ENCODE results near the gene RBCK1.

Gene RBCK1

GRCh38 chr20:362271-363254, 45.5 kb upstream of the RBCK1 start:
- Histone ChIP-seq H4K20me1 (ENCODE audit: insufficient read depth, low read length) (no peaks in the 10 kb centered on the region; the same call in 1 of the 2 replicates), H3K9me3 (ENCODE audit: insufficient read depth, low read length, severe bottlenecking) (no peaks in the 10 kb centered on the region), H3K36me3 (ENCODE audit: insufficient read depth, low read length) (no peaks in the 10 kb centered on the region), H2AFZ (ENCODE audit: low read depth, low read length) (no peak overlapping the region), H3K9ac (ENCODE audit: low read depth, low read length) (no peak overlapping the region), H3K4me1 (ENCODE audit: insufficient read depth, low read length) (peaks cover 14% of the 10 kb centered on the region), H3K27ac (ENCODE audit: low read length) (no peak overlapping the region), H3K79me2 (ENCODE audit: insufficient read depth, low read length) (no peaks in the 10 kb centered on the region), H3K4me2 (ENCODE audit: insufficient read depth, low read length) (no peak overlapping the region), H3K4me3 (ENCODE audit: low read depth in 1 of 2, low read length in 2 of 2) (no peak overlapping the region), H3K27me3 (ENCODE audit: insufficient read depth, low read length, poor library complexity) (no peaks in the 10 kb centered on the region)
- TF ChIP-seq CTCF (IDR thresholded peaks at IDR 0.05; ENCODE audit: borderline replicate concordance, extremely low read depth, low read length, poor library complexity, severe bottlenecking): peak; percentile 44
- no peak for TF ChIP-seq EZH2 (IDR thresholded peaks at IDR 0.05; ENCODE audit: borderline replicate concordance, low read depth, low read length, severe bottlenecking)
- DNase-seq: peak; percentile 54
- ATAC-seq (ENCODE audit: insufficient read depth, low read depth): peak; percentile 61

- Histone ChIP-seq H2AFZ (ENCODE audit: low read depth, low read length) (no peak overlapping the region), H4K20me1 (ENCODE audit: insufficient read depth, low read length) (no peaks in the 10 kb centered on the region; the same call in 1 of the 2 replicates), H3K4me3 (ENCODE audit: low read depth in 1 of 2, low read length in 2 of 2) (no peak overlapping the region), H3K36me3 (ENCODE audit: insufficient read depth, low read length) (no peaks in the 10 kb centered on the region), H3K27me3 (ENCODE audit: insufficient read depth, low read length, poor library complexity) (no peaks in the 10 kb centered on the region), H3K9me3 (ENCODE audit: insufficient read depth, low read length, severe bottlenecking) (no peaks in the 10 kb centered on the region), H3K79me2 (ENCODE audit: insufficient read depth, low read length) (no peaks in the 10 kb centered on the region), H3K27ac (ENCODE audit: low read length) (no peak overlapping the region), H3K4me2 (ENCODE audit: insufficient read depth, low read length) (no peak overlapping the region), H3K4me1 (ENCODE audit: insufficient read depth, low read length) (peaks cover 14% of the 10 kb centered on the region), H3K9ac (ENCODE audit: low read depth, low read length) (no peak overlapping the region)
- TF ChIP-seq EZH2 (IDR thresholded peaks at IDR 0.05; ENCODE audit: borderline replicate concordance, low read depth, low read length, severe bottlenecking) (no peak), CTCF (IDR thresholded peaks at IDR 0.05; ENCODE audit: borderline replicate concordance, extremely low read depth, low read length, poor library complexity, severe bottlenecking) (no peak)
- no peak for ATAC-seq (ENCODE audit: insufficient read depth, low read depth)
- no peak for DNase-seq
Observed at GRCh38 chr20:363319-364078, 44.6 kb upstream of the RBCK1 start.

GRCh38 chr20:364905-365794, 42.9 kb upstream of the RBCK1 start:
- ATAC-seq (ENCODE audit: insufficient read depth, low read depth): peak; percentile 60
- no peaks in the 10 kb centered on the region for H3K9me3 ChIP-seq (ENCODE audit: insufficient read depth, low read length, severe bottlenecking)
- no peak overlapping the region for H3K4me3 ChIP-seq (ENCODE audit: low read depth in 1 of 2, low read length in 2 of 2)
- TF ChIP-seq EZH2 (IDR thresholded peaks at IDR 0.05; ENCODE audit: borderline replicate concordance, low read depth, low read length, severe bottlenecking) (no peak), CTCF (IDR thresholded peaks at IDR 0.05; ENCODE audit: borderline replicate concordance, extremely low read depth, low read length, poor library complexity, severe bottlenecking) (no peak)
- H3K79me2 ChIP-seq (ENCODE audit: insufficient read depth, low read length): no peaks in the 10 kb centered on the region
- peaks cover 14% of the 10 kb centered on the region for H3K4me1 ChIP-seq (ENCODE audit: insufficient read depth, low read length)
- no peaks in the 10 kb centered on the region for H3K36me3 ChIP-seq (ENCODE audit: insufficient read depth, low read length)
- H2AFZ ChIP-seq (ENCODE audit: low read depth, low read length): no peak overlapping the region
- no peak overlapping the region for H3K27ac ChIP-seq (ENCODE audit: low read length)
- H3K4me2 ChIP-seq (ENCODE audit: insufficient read depth, low read length): no peak overlapping the region
- H3K27me3 ChIP-seq (ENCODE audit: insufficient read depth, low read length, poor library complexity): no peaks in the 10 kb centered on the region
- no peaks in the 10 kb centered on the region; the same call in 1 of the 2 replicates for H4K20me1 ChIP-seq (ENCODE audit: insufficient read depth, low read length)
- no peak overlapping the region for H3K9ac ChIP-seq (ENCODE audit: low read depth, low read length)
- peak; percentile 28 for DNase-seq

Measured in DND-41 (cell line).